ENCODE results near the gene RAD51AP2. TPM values are rescaled to one million over a fixed set of nuclear protein-coding genes. Genes with fewer than 3 reads are reported as not detected.

Gene RAD51AP2
- total and polyA plus RNA-seq, 2 of the 13 experiments (the other 11 are each of a cell fraction or from before 2014, with no cell fraction given) = 0.11 to 0.12 TPM

GRCh38 chr2:17541531-17541950, 23.3 kb upstream of the RAD51AP2 start (continued):
- TF ChIP-seq ZNF441 (CRISPR knock-in tag; IDR thresholded peaks at IDR 0.05; ENCODE audit: borderline replicate concordance) = 0 out of 2 replicates have a peak, but pooled peaks have one; percentile 41
- no peak for TF ChIP-seq FOXK2 (IDR thresholded peaks at IDR 0.05)

GRCh38 chr2:17540813-17541530, 22.7 kb upstream of the RAD51AP2 start:
- H4K20me1 ChIP-seq (ENCODE audit: insufficient read depth, low read length) = no peaks in the 10 kb centered on the region
- in situ Hi-C loops (cut with HindIII; ENCODE audit: extremely low pct_ligation_motif_present, low pct_unique_long_range_greater_than_20kb) = loop anchor here (5.0 to 10.0 kb wide), 3 partner anchors 54 to 214 kb away; partner anchors contain the start of genes GEN1 and SMC6
- intact Hi-C loops (cut with micrococcal nuclease; ENCODE audit: unreplicated experiment) = loop anchor here (1.0 to 5.0 kb wide), 7 partner anchors 16 to 211 kb away; partner anchors contain the start of genes GEN1 and SMC6
- TF ChIP-seq PHF20 (CRISPR knock-in tag; IDR thresholded peaks at IDR 0.05) (no peak), ZNF564 (CRISPR knock-in tag; IDR thresholded peaks at IDR 0.05) (0 out of 2 replicates have a peak, but pooled peaks have one; percentile 19), ZNF609 (CRISPR knock-in tag; IDR thresholded peaks at IDR 0.05; ENCODE audit: borderline replicate concordance) (0 out of 2 replicates have a peak, but pooled peaks have one; percentile 20), HOXA5 (CRISPR knock-in tag; IDR thresholded peaks at IDR 0.05) (no peak), SNAPC4 (CRISPR knock-in tag; IDR thresholded peaks at IDR 0.05) (no peak), TRAFD1 (CRISPR knock-in tag; IDR thresholded peaks at IDR 0.05; ENCODE audit: borderline replicate concordance) (peak; percentile 40; the same call in 1 of the 2 replicates), ZSCAN31 (CRISPR knock-in tag; IDR thresholded peaks at IDR 0.05; ENCODE audit: low read depth) (0 out of 2 replicates have a peak, but pooled peaks have one; percentile 24)

More at GRCh38 chr2:17540813-17541530, 22.7 kb upstream of the RAD51AP2 start:
- ChIA-PET POLR2A (interaction anchor here (0.8 to 3.6 kb wide), 20 partner anchors 9 to 213 kb away, joined by 3 to 32 read pairs (median 6); partner anchors contain the start of genes GEN1, RAD51AP2 and SMC6), CTCF (ENCODE audit: low intra/inter-chr PET ratio, low total read pairs) (no interaction called here)
- BruUV-seq (replicated peaks) = TSS peak; percentile 56
- no peak for FAIRE-seq
- Histone ChIP-seq H3K9ac (ENCODE audit: insufficient read depth, low read depth, low read length) (peak overlapping the region; percentile 77), H3K4me2 (ENCODE audit: low read depth, low read length) (peak overlapping the region; percentile 97), H3K4me1 (ENCODE audit: insufficient read depth, low read length) (peaks cover 50% of the 10 kb centered on the region), H2AFZ (ENCODE audit: low read length) (no peak overlapping the region), H3K79me2 (ENCODE audit: insufficient read depth, low read length) (peaks cover 63% of the 10 kb centered on the region), H3K27ac (ENCODE audit: extremely low read length, insufficient read depth, low read length) (peak overlapping the region; percentile 94), H3K9me3 (ENCODE audit: low read length) (no peaks in the 10 kb centered on the region), H3K27me3 (ENCODE audit: control insufficient read depth in 1 of 2, insufficient read depth in 2 of 2, low read length in 2 of 2) (peaks cover 0 to 3% of the 10 kb centered on the region in 2 experiments; a peak in 1 of 5 replicates), H3K4me3 (replicated peaks in 1 of 3; ENCODE audit: insufficient read depth in 1 of 3, low read depth in 2 of 3, low read length in 3 of 3) (peak overlapping the region; percentile 78 to 97 (median 83)), H3K36me3 (replicated peaks in 1 of 2; ENCODE audit: control insufficient read depth in 1 of 2, insufficient read depth in 2 of 2, low read length in 2 of 2) (no peaks in the 10 kb centered on the region)
- peak; percentile 1; the same call in 1 of the 3 replicates for ATAC-seq
- DNase-seq (ENCODE audit: low spot score) = no peak
- WGBS (ENCODE audit: low lambda C conversion rate) = under 1% methylated on average over 21 of the region's 21 CpGs

Data from HepG2 (cell line).